Stimulated activated CD4-positive, alpha-beta T cell treated with anti-CD3 and anti-CD28 coated beads, Interleukin-12 subunit alpha, Interleukin-12 subunit beta, amount 100 ng/mL, for 24 hours (primary cell): ENCODE results near the gene POMC.
"Not testable (repeated sequence)": the region's sequence is repeated elsewhere in the genome, so short reads cannot be mapped to it uniquely, and the experiment has no call there.

Source experiments
- DNase-seq, 2 experiments: peaks; one replicate each; pipeline ENCODE4 v3.0.0-alpha.2; 2020; ENCODE audit warnings: low read depth in 2 of 2

POMC gene

GRCh38 chr2:25176541-25177181 lies 8.3 kb upstream of the POMC start:
- no peak for DNase-seq

GRCh38 chr2:25176138-25176537 lies 7.8 kb upstream of the POMC start:
- no peak for DNase-seq

- DNase-seq: no peak
These were observed 5.9 kb upstream of the POMC start for GRCh38 chr2:25174192-25174861.

- DNase-seq: no peak
These were observed 5.3 kb upstream of the POMC start for GRCh38 chr2:25173719-25174118.

GRCh38 chr2:25170888-25171287 lies 2.5 kb upstream of the POMC start:
- DNase-seq: no peak

GRCh38 chr2:25169073-25169470 lies 692 bp upstream of the POMC start:
- DNase-seq: no peak

GRCh38 chr2:25165992-25166875 lies 2.1 kb downstream of the POMC start:
- DNase-seq: peak in 1 of 2 experiments; percentile 29

GRCh38 chr2:25164561-25164960 lies 3.8 kb downstream of the POMC start:
- DNase-seq: no peak

- not testable (repeated sequence) for DNase-seq
These were observed 6.3 kb downstream of the POMC start for GRCh38 chr2:25162061-25162460.

GRCh38 chr2:25161055-25161781 lies 7.2 kb downstream of the POMC start:
- peak; percentile 54 to 68 for DNase-seq

- DNase-seq: no peak
These were observed 8.0 kb downstream of the POMC start for GRCh38 chr2:25160376-25160775.

GRCh38 chr2:25159949-25160348 lies 8.4 kb downstream of the POMC start:
- DNase-seq: no peak

GRCh38 chr2:25158096-25158852 lies 10.1 kb downstream of the POMC start:
- DNase-seq: no peak

- no peak for DNase-seq
These were observed 13.0 kb downstream of the POMC start for GRCh38 chr2:25155401-25155800.

GRCh38 chr2:25151718-25152117 lies 16.7 kb downstream of the POMC start:
- DNase-seq: no peak

GRCh38 chr2:25150993-25151392 lies 17.4 kb downstream of the POMC start:
- not testable (repeated sequence) for DNase-seq

GRCh38 chr2:25149646-25150045 lies 18.7 kb downstream of the POMC start:
- no peak for DNase-seq

GRCh38 chr2:25146896-25147295 lies 21.5 kb downstream of the POMC start:
- DNase-seq: no peak

GRCh38 chr2:25145803-25146202 lies 22.6 kb downstream of the POMC start:
- DNase-seq: no peak

- DNase-seq: no peak
These were observed 27.3 kb downstream of the POMC start for GRCh38 chr2:25141120-25141519.

GRCh38 chr2:25140535-25140934 lies 27.8 kb downstream of the POMC start:
- DNase-seq: not testable (repeated sequence)
